Epidermal melanocyte (primary cell): Measurements from ENCODE around the gene UBE2O.
A peak's percentile ranks its signal among the peaks of the same experiment; 100 is the strongest.

Experiments used
- DNase-seq: peaks from one replicate; pipeline ENCODE4 v3.0.0; 2011; ENCODE audit warnings: low spot score; ENCODE audit not compliant: insufficient read length

UBE2O gene

GRCh38 chr17:76452660-76453430 lies at the start of gene UBE2O:
Gene UBE2O (minus strand): TSS chr17:76453152. CDS start chr17:76453141, 11 bp downstream.
- DNase-seq: peak; percentile 89

GRCh38 chr17:76501827-76502307 lies 48.9 kb upstream of the UBE2O start:
- DNase-seq: no peak

GRCh38 chr17:76501018-76501826 lies 48.3 kb upstream of the UBE2O start, which contains the start of gene RHBDF2:
Gene RHBDF2 (minus strand): TSS chr17:76501423. CDS start chr17:76481524, 19,899 bp downstream.
- DNase-seq: peak; percentile 84

GRCh38 chr17:76500747-76501017 lies 47.7 kb upstream of the UBE2O start:
- no peak for DNase-seq

GRCh38 chr17:76500074-76500746 lies 47.3 kb upstream of the UBE2O start:
- no peak for DNase-seq

- no peak for DNase-seq
These were observed 46.3 kb upstream of the UBE2O start for GRCh38 chr17:76499267-76499667.

- no peak for DNase-seq
These were observed 45.9 kb upstream of the UBE2O start for GRCh38 chr17:76498876-76499251.

- DNase-seq: peak; percentile 61
These were observed 45.3 kb upstream of the UBE2O start for GRCh38 chr17:76497979-76498875.

- no peak for DNase-seq
These were observed 44.7 kb upstream of the UBE2O start for GRCh38 chr17:76497699-76497978.

- DNase-seq: no peak
These were observed 43.5 kb upstream of the UBE2O start for GRCh38 chr17:76496464-76496863.

- no peak for DNase-seq
These were observed 42.9 kb upstream of the UBE2O start for GRCh38 chr17:76495663-76496400.

GRCh38 chr17:76493505-76494167 lies 40.7 kb upstream of the UBE2O start:
- DNase-seq: no peak

- DNase-seq: peak; percentile 91
These were observed 40.1 kb upstream of the UBE2O start for GRCh38 chr17:76492989-76493501.

- DNase-seq: no peak
These were observed 39.4 kb upstream of the UBE2O start for GRCh38 chr17:76492123-76492988.

- DNase-seq: no peak
These were observed 38.5 kb upstream of the UBE2O start for GRCh38 chr17:76491271-76492122.

- DNase-seq: no peak
These were observed 37.3 kb upstream of the UBE2O start for GRCh38 chr17:76490112-76490710.

GRCh38 chr17:76487451-76488192 lies 34.7 kb upstream of the UBE2O start:
- DNase-seq: no peak
